ENCODE data around the gene KCNH1.

GRCh38 chr1:210792250-210793102, 341.5 kb downstream of the KCNH1 start:
- no peak for TF ChIP-seq CTCF (conservative IDR thresholded peaks at IDR 0.05; ENCODE audit: low read depth, low read length)
- TF ChIP-seq EZH2 (IDR thresholded peaks at IDR 0.05; ENCODE audit: borderline replicate concordance, low read depth, low read length, poor library complexity, severe bottlenecking) = no peak

Data from A673 (cell line).